ENCODE results near the gene C1orf21. TPM values are rescaled to one million over a fixed set of nuclear protein-coding genes. Genes with fewer than 3 reads are reported as not detected.

Gene C1orf21
- total and polyA plus RNA-seq, 8 donors: 37.0 to 75.3 (median 47.3) TPM

GRCh38 chr1:184426278-184426674 lies 39.4 kb downstream of the C1orf21 start:
- peak overlapping the region in 1 of 2 donors; percentile 20 for H3K27ac ChIP-seq
- H3K36me3 ChIP-seq: no peaks in the 10 kb centered on the region
- DNase-seq (no peak), ATAC-seq (no peak)
- TF ChIP-seq CTCF (IDR thresholded peaks at IDR 0.05): no peak
- intact Hi-C loops (cut with DNase I): no loop called here
- H3K27me3 ChIP-seq: no peaks in the 10 kb centered on the region
- peaks cover 0 to 4% of the 10 kb centered on the region in 2 donors for H3K9me3 ChIP-seq
- no peak overlapping the region for H3K4me3 ChIP-seq
- H3K4me1 ChIP-seq: peaks cover 9 to 43% of the 10 kb centered on the region in 2 donors

- Histone ChIP-seq H3K9me3 (peaks cover 0 to 6% of the 10 kb centered on the region in 2 donors), H3K4me3 (no peak overlapping the region), H3K27ac (peak overlapping the region in 1 of 2 donors; percentile 61), H3K4me1 (peaks cover 9 to 32% of the 10 kb centered on the region in 2 donors), H3K27me3 (no peaks in the 10 kb centered on the region), H3K36me3 (no peaks in the 10 kb centered on the region)
- no peak for TF ChIP-seq CTCF (IDR thresholded peaks at IDR 0.05)
- ATAC-seq (peak; percentile 83), DNase-seq (no peak)
- intact Hi-C loops (cut with DNase I): no loop called here
These were observed 40.9 kb downstream of the C1orf21 start for GRCh38 chr1:184427722-184428121.

GRCh38 chr1:184428604-184429003 lies 41.8 kb downstream of the C1orf21 start:
- H3K27me3 ChIP-seq: no peaks in the 10 kb centered on the region
- intact Hi-C loops (cut with DNase I): no loop called here
- TF ChIP-seq CTCF (IDR thresholded peaks at IDR 0.05): no peak
- H3K27ac ChIP-seq: no peak overlapping the region
- DNase-seq: no peak
- H3K4me1 ChIP-seq: peaks cover 13 to 25% of the 10 kb centered on the region in 2 donors
- ATAC-seq: no peak
- peaks cover 0 to 6% of the 10 kb centered on the region in 2 donors for H3K9me3 ChIP-seq
- H3K4me3 ChIP-seq: no peak overlapping the region
- no peaks in the 10 kb centered on the region for H3K36me3 ChIP-seq

- H3K4me3 ChIP-seq: no peak overlapping the region
- TF ChIP-seq CTCF (IDR thresholded peaks at IDR 0.05): no peak
- intact Hi-C loops (cut with DNase I): no loop called here
- H3K9me3 ChIP-seq: peaks cover 0 to 6% of the 10 kb centered on the region in 2 donors
- ATAC-seq (no peak), DNase-seq (no peak)
- H3K4me1 ChIP-seq: peaks cover 13 to 20% of the 10 kb centered on the region in 2 donors
- no peaks in the 10 kb centered on the region for H3K36me3 ChIP-seq
- H3K27me3 ChIP-seq: no peaks in the 10 kb centered on the region
- H3K27ac ChIP-seq: no peak overlapping the region
These were observed 42.5 kb downstream of the C1orf21 start for GRCh38 chr1:184429335-184429734.

- ATAC-seq (peak; percentile 76), DNase-seq (no peak)
- Histone ChIP-seq H3K4me1 (peaks cover 0 to 4% of the 10 kb centered on the region in 2 donors), H3K27me3 (no peaks in the 10 kb centered on the region), H3K4me3 (no peak overlapping the region), H3K27ac (no peak overlapping the region), H3K9me3 (peaks cover 0 to 6% of the 10 kb centered on the region in 2 donors), H3K36me3 (no peaks in the 10 kb centered on the region)
- TF ChIP-seq CTCF (IDR thresholded peaks at IDR 0.05): no peak
- intact Hi-C loops (cut with DNase I): no loop called here
These were observed 47.2 kb downstream of the C1orf21 start for GRCh38 chr1:184433956-184434502.

All from left lung (tissue), 10 donors.